DND-41 (cell line): Measurements from ENCODE around the gene DZANK1.

Source experiments
- CTCF ChIP-seq: IDR thresholded peaks from 2 replicates; pipeline ENCODE4 v1.5.1; 2012; ENCODE audit warnings: borderline replicate concordance, low read length, moderate library complexity, mild to moderate bottlenecking; ENCODE audit not compliant: poor library complexity, severe bottlenecking; ENCODE audit errors: extremely low read depth
- EZH2 ChIP-seq: IDR thresholded peaks from 3 replicates; pipeline ENCODE4 v1.6.1; 2012; ENCODE audit warnings: borderline replicate concordance, low read depth, mild to moderate bottlenecking, moderate library complexity, low read length, inconsistent platforms; ENCODE audit not compliant: severe bottlenecking

- no peak for TF ChIP-seq CTCF
- no peak for TF ChIP-seq EZH2
Observed at GRCh38 chr20:18456600-18456999, 10.2 kb downstream of the DZANK1 start.
